GM18909 (cell line): Measurements from ENCODE around the gene SPOPL.
A peak's percentile ranks its signal among the peaks of the same experiment; 100 is the strongest.
"Not testable (repeated sequence)": the region's sequence is repeated elsewhere in the genome, so short reads cannot be mapped to it uniquely, and the experiment has no call there.

Experiments
- ATAC-seq: cut with Tn5 transposase; IDR thresholded peaks from one replicate; pipeline ENCODE4 v1.9.1; 2021; ENCODE audit warnings: mild to moderate bottlenecking; ENCODE audit not compliant: unreplicated experiment, poor library complexity

The SPOPL gene

GRCh38 chr2:138501425-138502254 is at the start of gene SPOPL:
Gene SPOPL (plus strand): TSS chr2:138501770. CDS start chr2:138550217, 48,447 bp downstream.
- peak; percentile 77 for ATAC-seq

- no peak for ATAC-seq
Observed at GRCh38 chr2:138452324-138452723, 49.2 kb upstream of the SPOPL start.

- ATAC-seq: no peak
Observed at GRCh38 chr2:138453815-138454214, 47.8 kb upstream of the SPOPL start.

GRCh38 chr2:138454761-138455160 is 46.8 kb upstream of the SPOPL start:
- no peak for ATAC-seq

GRCh38 chr2:138455275-138455674 is 46.3 kb upstream of the SPOPL start:
- ATAC-seq: no peak

- no peak for ATAC-seq
Observed at GRCh38 chr2:138455691-138456090, 45.9 kb upstream of the SPOPL start.

- ATAC-seq: not testable (repeated sequence)
Observed at GRCh38 chr2:138462689-138463088, 38.9 kb upstream of the SPOPL start.

GRCh38 chr2:138468617-138469016 is 33.0 kb upstream of the SPOPL start:
- ATAC-seq: no peak

- no peak for ATAC-seq
Observed at GRCh38 chr2:138469411-138469810, 32.2 kb upstream of the SPOPL start.

- no peak for ATAC-seq
Observed at GRCh38 chr2:138470941-138471340, 30.6 kb upstream of the SPOPL start.

GRCh38 chr2:138474100-138474825 is 27.3 kb upstream of the SPOPL start:
- no peak for ATAC-seq

GRCh38 chr2:138475277-138475776 is 26.2 kb upstream of the SPOPL start:
- peak; percentile 89 for ATAC-seq

- ATAC-seq: no peak
Observed at GRCh38 chr2:138476186-138476585, 25.4 kb upstream of the SPOPL start.

GRCh38 chr2:138476940-138477339 is 24.6 kb upstream of the SPOPL start:
- ATAC-seq: no peak

- not testable (repeated sequence) for ATAC-seq
Observed at GRCh38 chr2:138482796-138483195, 18.8 kb upstream of the SPOPL start.

GRCh38 chr2:138485019-138485418 is 16.6 kb upstream of the SPOPL start:
- no peak for ATAC-seq

GRCh38 chr2:138486363-138487198 is 15.0 kb upstream of the SPOPL start:
- ATAC-seq: no peak

GRCh38 chr2:138490673-138491494 is 10.7 kb upstream of the SPOPL start:
- ATAC-seq: no peak

- ATAC-seq: no peak
Observed at GRCh38 chr2:138491495-138491862, 10.1 kb upstream of the SPOPL start.

GRCh38 chr2:138492160-138492559 is 9.4 kb upstream of the SPOPL start:
- ATAC-seq: no peak
